GM19395 (cell line): ENCODE measurements around the gene TCERG1L.

Experiments
- ATAC-seq: cut with Tn5 transposase; IDR thresholded peaks from one replicate; pipeline ENCODE4 v1.9.1; 2021; ENCODE audit warnings: mild to moderate bottlenecking, moderate library complexity; ENCODE audit not compliant: unreplicated experiment

TCERG1L gene

GRCh38 chr10:131078131-131078881, 233.2 kb downstream of the TCERG1L start:
- ATAC-seq: no peak

- ATAC-seq: no peak
These were observed 233.8 kb downstream of the TCERG1L start for GRCh38 chr10:131077724-131078123.

- no peak for ATAC-seq
These were observed 234.5 kb downstream of the TCERG1L start for GRCh38 chr10:131077031-131077430.

GRCh38 chr10:131076356-131076755, 235.2 kb downstream of the TCERG1L start:
- ATAC-seq: no peak

GRCh38 chr10:131075218-131075770, 236.2 kb downstream of the TCERG1L start:
- no peak for ATAC-seq

GRCh38 chr10:131074682-131075081, 236.8 kb downstream of the TCERG1L start:
- no peak for ATAC-seq

- ATAC-seq: no peak
These were observed 238.0 kb downstream of the TCERG1L start for GRCh38 chr10:131073469-131074035.

GRCh38 chr10:131072651-131073468, 238.7 kb downstream of the TCERG1L start:
- ATAC-seq: no peak

- ATAC-seq: no peak
These were observed 239.8 kb downstream of the TCERG1L start for GRCh38 chr10:131071721-131072120.

GRCh38 chr10:131070856-131071255, 240.7 kb downstream of the TCERG1L start:
- no peak for ATAC-seq

GRCh38 chr10:131068760-131069159, 242.8 kb downstream of the TCERG1L start:
- no peak for ATAC-seq

GRCh38 chr10:131068311-131068710, 243.2 kb downstream of the TCERG1L start:
- no peak for ATAC-seq

- no peak for ATAC-seq
These were observed 243.8 kb downstream of the TCERG1L start for GRCh38 chr10:131067690-131068089.

- no peak for ATAC-seq
These were observed 245.7 kb downstream of the TCERG1L start for GRCh38 chr10:131065673-131066305.

- no peak for ATAC-seq
These were observed 248.2 kb downstream of the TCERG1L start for GRCh38 chr10:131063311-131063710.

- no peak for ATAC-seq
These were observed 248.8 kb downstream of the TCERG1L start for GRCh38 chr10:131062621-131063260.

GRCh38 chr10:131061216-131061615, 250.3 kb downstream of the TCERG1L start:
- ATAC-seq: no peak

- ATAC-seq: no peak
These were observed 251.6 kb downstream of the TCERG1L start for GRCh38 chr10:131059881-131060280.

- no peak for ATAC-seq
These were observed 252.7 kb downstream of the TCERG1L start for GRCh38 chr10:131058799-131059198.

GRCh38 chr10:131056781-131057180, 254.7 kb downstream of the TCERG1L start:
- ATAC-seq: no peak
